Lung (tissue), 12 donors: Measurements from ENCODE around the gene ACSF2. TPM values are rescaled to one million over a fixed set of nuclear protein-coding genes. Genes with fewer than 3 reads are reported as not detected.
"Not testable (repeated sequence)": the region's sequence is repeated elsewhere in the genome, so short reads cannot be mapped to it uniquely, and the experiment has no call there.

Experiments
- ATAC-seq: fragments of 200-7000 bp; cut with Tn5 transposase; one replicate; pipeline ENCODE4 v1.9.1; 2020; ENCODE audit warnings: moderate number of reproducible peaks; ENCODE audit not compliant: insufficient read depth, low FRiP score
- DNase-seq, 3 donors: peaks; one replicate each; pipeline ENCODE4 v3.0.0-alpha.2; 2013 to 2017
- H3K27ac ChIP-seq, 2 donors: one replicate each; pipeline ENCODE4 v1.5.1; 2013; ENCODE audit warnings: mild to moderate bottlenecking in 2 of 2, moderate library complexity in 2 of 2, control low read depth in 1 of 2, inconsistent platforms in 1 of 2, low read depth in 1 of 2, low read length in 1 of 2
- H3K27me3 ChIP-seq, 3 donors: one replicate each; pipeline ENCODE4 v1.5.1; 2013; ENCODE audit warnings: low read length in 2 of 3; ENCODE audit not compliant: control insufficient read depth in 3 of 3, insufficient read depth in 3 of 3
- H3K36me3 ChIP-seq, 4 donors: one replicate each; pipeline ENCODE4 v1.5.1; 2013; ENCODE audit warnings: low read length in 4 of 4, mild to moderate bottlenecking in 1 of 4, moderate library complexity in 1 of 4; ENCODE audit not compliant: control insufficient read depth in 4 of 4, insufficient read depth in 4 of 4
- H3K4me1 ChIP-seq, 5 donors: one replicate each; pipeline ENCODE4 v1.5.1; 2013; ENCODE audit warnings: low read length in 5 of 5, mild to moderate bottlenecking in 2 of 5, moderate library complexity in 1 of 5; ENCODE audit not compliant: control insufficient read depth in 5 of 5, insufficient read depth in 5 of 5
- H3K4me3 ChIP-seq: one replicate; pipeline ENCODE4 v1.5.1; 2013; ENCODE audit warnings: mild to moderate bottlenecking, control low read depth, moderate library complexity
- H3K9ac ChIP-seq, 2 donors: one replicate each; pipeline ENCODE4 v1.5.1; 2013; ENCODE audit warnings: low read length in 2 of 2, control low read depth in 1 of 2; ENCODE audit not compliant: insufficient read depth in 1 of 2
- H3K9me3 ChIP-seq, 4 donors: one replicate each; pipeline ENCODE4 v1.5.1; 2013; ENCODE audit warnings: low read length in 3 of 4, mild to moderate bottlenecking in 1 of 4, moderate library complexity in 1 of 4; ENCODE audit not compliant: control insufficient read depth in 4 of 4, insufficient read depth in 3 of 4
- WGBS, 2 donors: extraction: QIAGEN DNeasy Blood & Tissue Kit; methylation state at CpG; one replicate each; pipeline ENCODE4 v1.1.7; 2013; 5-methylcytosine and 5-hydroxymethylcytosine counted together
- polyA plus RNA-seq, 2 donors: library from polyadenylated mRNA; stranded (reverse); fragments of 200-250 nt; gene quantifications; one replicate each; pipeline ENCODE4 v1.2.1, GENCODE V29; 2013
- total RNA-seq, 2 donors: library from RNA; depleted of rRNA in 1 of 2; stranded (reverse); fragments of >200 nt in 1 of 2; gene quantifications; one replicate each; pipeline ENCODE4 v1.2.1, GENCODE V29; 2014 to 2021
- TF ChIP-seq, protein P1 (sequence below): IDR thresholded peaks from 2 replicates; pipeline ENCODE4 v1.5.1; 2012; ENCODE audit warnings: mild to moderate bottlenecking; ENCODE audit errors: control extremely low read depth, extremely low read depth
- donor health status: control.
- donor health status: control.
- donor health status: Bipolar disorder and iron deficiency.
- donor health status: healthy.
- donor health status: DM: yes; HTN: yes; CAD: no.

The ACSF2 gene
- total and polyA plus RNA-seq, 4 donors = 23.5 to 79.2 (median 70.9) TPM

DNA sequence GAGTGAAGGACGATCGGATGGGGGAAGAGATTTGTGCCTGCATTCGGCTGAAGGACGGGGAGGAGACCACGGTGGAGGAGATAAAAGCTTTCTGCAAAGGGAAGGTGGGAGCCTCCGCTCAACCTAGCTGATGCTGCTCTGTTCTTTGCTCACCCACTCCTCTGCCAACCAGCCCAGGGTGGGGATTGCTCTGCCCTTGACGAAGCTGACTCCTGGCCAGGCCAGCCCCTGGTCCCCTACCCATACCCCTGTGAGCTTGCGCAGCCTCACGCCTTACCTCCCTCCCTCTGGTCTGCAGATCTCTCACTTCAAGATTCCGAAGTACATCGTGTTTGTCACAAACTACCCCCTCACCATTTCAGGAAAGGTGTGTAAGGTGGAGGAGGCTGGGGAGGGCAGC, 47.9 kb downstream of the ACSF2 start:
- peaks cover 0 to 6% (median 2%) of the 10 kb centered on the region in 5 donors for H3K4me1 ChIP-seq
- no peak overlapping the region for H3K4me3 ChIP-seq
- H3K9me3 ChIP-seq = no peaks in the 10 kb centered on the region
- H3K27ac ChIP-seq = no peak overlapping the region
- DNase-seq (no peak), ATAC-seq (no peak)
- WGBS, 2 donors = 93 to 95% methylated on average over 11 of the region's 11 CpGs
- peaks cover 0 to 14% (median 5%) of the 10 kb centered on the region in 4 donors for H3K36me3 ChIP-seq
- H3K27me3 ChIP-seq = peaks cover 0 to 14% (median 0%) of the 10 kb centered on the region in 3 donors
- TF ChIP-seq, protein P1, sequence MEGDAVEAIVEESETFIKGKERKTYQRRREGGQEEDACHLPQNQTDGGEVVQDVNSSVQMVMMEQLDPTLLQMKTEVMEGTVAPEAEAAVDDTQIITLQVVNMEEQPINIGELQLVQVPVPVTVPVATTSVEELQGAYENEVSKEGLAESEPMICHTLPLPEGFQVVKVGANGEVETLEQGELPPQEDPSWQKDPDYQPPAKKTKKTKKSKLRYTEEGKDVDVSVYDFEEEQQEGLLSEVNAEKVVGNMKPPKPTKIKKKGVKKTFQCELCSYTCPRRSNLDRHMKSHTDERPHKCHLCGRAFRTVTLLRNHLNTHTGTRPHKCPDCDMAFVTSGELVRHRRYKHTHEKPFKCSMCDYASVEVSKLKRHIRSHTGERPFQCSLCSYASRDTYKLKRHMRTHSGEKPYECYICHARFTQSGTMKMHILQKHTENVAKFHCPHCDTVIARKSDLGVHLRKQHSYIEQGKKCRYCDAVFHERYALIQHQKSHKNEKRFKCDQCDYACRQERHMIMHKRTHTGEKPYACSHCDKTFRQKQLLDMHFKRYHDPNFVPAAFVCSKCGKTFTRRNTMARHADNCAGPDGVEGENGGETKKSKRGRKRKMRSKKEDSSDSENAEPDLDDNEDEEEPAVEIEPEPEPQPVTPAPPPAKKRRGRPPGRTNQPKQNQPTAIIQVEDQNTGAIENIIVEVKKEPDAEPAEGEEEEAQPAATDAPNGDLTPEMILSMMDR = no peak
- H3K9ac ChIP-seq = no peak overlapping the region

DNA sequence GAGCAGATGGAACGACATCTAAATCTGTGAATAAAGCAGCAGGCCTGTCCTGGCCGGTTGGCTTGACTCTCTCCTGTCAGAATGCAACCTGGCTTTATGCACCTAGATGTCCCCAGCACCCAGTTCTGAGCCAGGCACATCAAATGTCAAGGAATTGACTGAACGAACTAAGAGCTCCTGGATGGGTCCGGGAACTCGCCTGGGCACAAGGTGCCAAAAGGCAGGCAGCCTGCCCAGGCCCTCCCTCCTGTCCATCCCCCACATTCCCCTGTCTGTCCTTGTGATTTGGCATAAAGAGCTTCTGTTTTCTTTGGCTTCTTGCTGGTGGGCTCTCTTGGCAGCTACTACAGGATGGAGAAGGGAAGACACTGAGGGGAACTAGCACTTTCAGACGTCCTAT, 48.5 kb downstream of the ACSF2 start:
- H3K9ac ChIP-seq = no peak overlapping the region
- DNase-seq (no peak), ATAC-seq (no peak)
- peaks cover 0 to 9% (median 0%) of the 10 kb centered on the region in 3 donors for H3K27me3 ChIP-seq
- peaks cover 0 to 7% (median under 1%) of the 10 kb centered on the region in 5 donors for H3K4me1 ChIP-seq
- no peak overlapping the region for H3K4me3 ChIP-seq
- WGBS, 2 donors = 82 to 87% methylated on average over 6 of the region's 6 CpGs
- H3K27ac ChIP-seq = no peak overlapping the region
- TF ChIP-seq, protein P1 = no peak
- H3K36me3 ChIP-seq = peaks cover 0 to 14% (median 5%) of the 10 kb centered on the region in 4 donors
- no peaks in the 10 kb centered on the region for H3K9me3 ChIP-seq

DNA sequence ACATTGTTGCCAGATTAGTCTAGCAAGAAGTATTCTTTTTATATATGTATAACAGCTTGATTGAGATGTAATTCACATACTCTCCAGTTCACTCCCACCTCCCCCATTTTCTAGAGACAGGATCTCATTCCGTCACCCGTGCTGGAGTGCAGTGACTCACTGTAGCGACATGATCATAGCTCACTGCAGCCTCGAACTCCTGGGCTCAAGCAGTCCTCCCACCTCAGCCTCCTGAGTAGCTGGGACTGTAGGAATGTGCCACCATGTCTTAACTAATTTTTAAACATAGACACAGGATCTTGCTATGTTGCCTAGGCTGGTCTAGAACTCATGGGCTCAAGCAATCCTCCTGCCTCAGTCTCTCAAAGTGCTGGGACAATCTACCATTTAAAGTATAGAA, 49.3 kb downstream of the ACSF2 start:
- no peak for DNase-seq
- Histone ChIP-seq H3K36me3 (peaks cover 0 to 14% (median 5%) of the 10 kb centered on the region in 4 donors), H3K4me3 (no peak overlapping the region), H3K27ac (no peak overlapping the region), H3K9ac (no peak overlapping the region), H3K9me3 (no peaks in the 10 kb centered on the region), H3K27me3 (peaks cover 0 to 6% (median 0%) of the 10 kb centered on the region in 3 donors), H3K4me1 (peaks cover 0 to 12% (median 6%) of the 10 kb centered on the region in 5 donors)
- WGBS, 2 donors = 88 to 92% methylated on average over 4 of the region's 4 CpGs
- ATAC-seq = no peak
- TF ChIP-seq, protein P1 = no peak

DNA sequence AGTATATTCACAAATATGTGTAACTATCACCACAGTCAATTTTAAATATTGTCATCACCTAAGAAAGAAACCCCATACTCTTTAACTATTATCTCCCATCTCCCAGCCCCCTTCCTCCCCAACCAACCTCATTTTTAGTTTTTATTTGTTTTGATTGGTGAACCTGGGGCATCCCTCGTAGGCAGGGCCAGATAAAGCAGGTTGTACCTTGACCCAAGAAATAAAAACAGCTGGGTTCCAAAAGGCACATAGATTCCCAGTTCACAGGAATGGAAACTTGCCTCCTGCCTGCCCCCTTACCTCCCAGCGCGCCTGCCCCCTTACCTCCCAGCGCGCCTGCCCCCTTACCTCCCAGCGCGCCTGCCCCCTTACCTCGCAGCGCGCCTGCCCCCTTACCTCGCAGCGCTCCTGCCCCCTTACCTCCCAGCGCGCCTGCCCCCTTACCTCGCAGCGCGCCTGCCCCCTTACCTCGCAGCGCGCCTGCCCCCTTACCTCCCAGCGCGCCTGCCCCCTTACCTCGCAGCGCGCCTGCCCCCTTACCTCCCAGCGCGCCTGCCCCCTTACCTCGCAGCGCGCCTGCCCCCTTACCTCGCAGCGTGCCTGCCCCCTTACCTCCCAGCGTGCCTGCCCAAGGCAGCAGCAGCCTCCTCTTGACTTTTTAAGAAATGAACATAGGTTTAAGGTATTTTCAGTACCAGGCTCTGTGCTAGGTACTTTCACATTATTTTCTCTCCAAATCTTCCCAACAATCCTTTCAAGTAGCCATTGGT, 49.9 kb downstream of the ACSF2 start:
- H3K9me3 ChIP-seq, DNase-seq, H3K9ac ChIP-seq, H3K4me3 ChIP-seq, H3K27me3 ChIP-seq, H3K27ac ChIP-seq, ATAC-seq: not testable (repeated sequence)
- peaks cover 0 to 12% (median 6%) of the 10 kb centered on the region in 5 donors for H3K4me1 ChIP-seq
- 34 to 64% methylated on average over 24 to 31 of the region's 33 CpGs for WGBS, 2 donors
- peaks cover 0 to 11% (median 5%) of the 10 kb centered on the region in 4 donors for H3K36me3 ChIP-seq
